ENCODE results near the gene IGHMBP2.

The IGHMBP2 gene

GRCh38 chr11:68916439-68916838 is 12.7 kb downstream of the IGHMBP2 start:
- CTCF ChIA-PET = no interaction called here
- no peak for TF ChIP-seq CTCF (IDR thresholded peaks at IDR 0.05; ENCODE audit: insufficient read depth, low read length, missing control alignments)
- POLR2A ChIA-PET = no interaction called here

GRCh38 chr11:68923614-68924013 is 19.9 kb downstream of the IGHMBP2 start:
- no peak overlapping the region for H3K4me3 ChIP-seq (ENCODE audit: low read depth, low read length)
- no peak for TF ChIP-seq CTCF (IDR thresholded peaks at IDR 0.05; ENCODE audit: insufficient read depth, low read length, missing control alignments)
- ChIA-PET CTCF (no interaction called here), POLR2A (no interaction called here)
- DNase-seq (ENCODE audit: low read depth, low spot score) = no peak

More at GRCh38 chr11:68916439-68916838, 12.7 kb downstream of the IGHMBP2 start:
- no peak for DNase-seq (ENCODE audit: low read depth, low spot score)
- no peak overlapping the region for H3K4me3 ChIP-seq (ENCODE audit: low read depth, low read length)

- no peak overlapping the region for H3K4me3 ChIP-seq (ENCODE audit: low read depth, low read length)
- POLR2A ChIA-PET = no interaction called here
- CTCF ChIA-PET = no interaction called here
- no peak for DNase-seq (ENCODE audit: low read depth, low spot score)
- no peak for TF ChIP-seq CTCF (IDR thresholded peaks at IDR 0.05; ENCODE audit: insufficient read depth, low read length, missing control alignments)
Observed at GRCh38 chr11:68924073-68924925, 20.6 kb downstream of the IGHMBP2 start.

- H3K4me3 ChIP-seq (ENCODE audit: low read depth, low read length) = no peak overlapping the region
- no peak for DNase-seq (ENCODE audit: low read depth, low spot score)
- TF ChIP-seq CTCF (IDR thresholded peaks at IDR 0.05; ENCODE audit: insufficient read depth, low read length, missing control alignments) = no peak
- POLR2A ChIA-PET = no interaction called here
- CTCF ChIA-PET = no interaction called here
Observed at GRCh38 chr11:68925611-68926010, 21.9 kb downstream of the IGHMBP2 start.

- CTCF ChIA-PET = interaction anchor here (1.1 kb wide), 3 partner anchors 22 to 117 kb away, joined by 3 to 4 read pairs (median 3); no protein-coding TSS in a partner anchor
- no peak for DNase-seq (ENCODE audit: low read depth, low spot score)
- POLR2A ChIA-PET = no interaction called here
- no peak overlapping the region for H3K4me3 ChIP-seq (ENCODE audit: low read depth, low read length)
- TF ChIP-seq CTCF (IDR thresholded peaks at IDR 0.05; ENCODE audit: insufficient read depth, low read length, missing control alignments) = no peak
Observed at GRCh38 chr11:68927280-68928135, 23.8 kb downstream of the IGHMBP2 start.

All from AG04449 (cell line).